Loucy (cell line): ENCODE measurements around the gene EME2.

ENCODE experiments used
- CTCF ChIP-seq: fragments of 200-600 bp; sonication (generic); conservative IDR thresholded peaks from 2 replicates; pipeline ENCODE4 v1.5.1; 2014; ENCODE audit warnings: mild to moderate bottlenecking, antibody characterized with exemption, low read length
- EZH2phosphoT487 ChIP-seq: fragments of 200-600 bp; IDR thresholded peaks from 2 replicates; pipeline ENCODE4 v1.6.1; 2018; ENCODE audit warnings: antibody characterized with exemption, mild to moderate bottlenecking, moderate library complexity, borderline replicate concordance

GRCh38 chr16:1786242-1787055 lies 13.8 kb downstream of the EME2 start:
- no peak for TF ChIP-seq CTCF
- TF ChIP-seq EZH2phosphoT487: no peak
